T-helper 1 cell treated with Interleukin-12 subunit alpha and Interleukin-12 subunit beta and Interleukin-4 antibody, amounts not matched to agents 30 ng/mL and 1 ng/mL, for 36 hours (primary cell): Measurements from ENCODE around the gene ZSWIM1. TPM values are rescaled to one million over a fixed set of nuclear protein-coding genes. Genes with fewer than 3 reads are reported as not detected.
"Not testable (repeated sequence)": the region's sequence is repeated elsewhere in the genome, so short reads cannot be mapped to it uniquely, and the experiment has no call there.

ENCODE experiments used
- intact Hi-C: fragments of 100-400 bp; cut with micrococcal nuclease; formaldehyde crosslinking; loops from one replicate; pipeline ENCODE4 v1.15.1; 2024
- total RNA-seq: library from RNA; stranded (reverse); gene quantifications from 2 replicates; pipeline ENCODE4 v1.2.3, GENCODE V29; 2022

ZSWIM1 gene
- total RNA-seq, 1 donor from 2014 or later = 6.6 TPM

- intact Hi-C loops = no loop called here
Observed at GRCh38 chr20:45853484-45853883, 27.5 kb upstream of the ZSWIM1 start.

GRCh38 chr20:45857114-45857881 lies 23.7 kb upstream of the ZSWIM1 start, which contains the start of the genes ACOT8 and ZSWIM3:
Gene ACOT8, minus strand, starts transcription at chr20:45857392. Its CDS starts 77 bp downstream, at chr20:45857315.
Gene ZSWIM3, plus strand, starts transcription at chr20:45857614. Its CDS starts 212 bp downstream, at chr20:45857826.
- intact Hi-C loops = loop anchor here (1.0 to 5.0 kb wide), 11 partner anchors 24 to 440 kb away; partner anchors contain the start of genes CTSA, DNTTIP1, NEURL2 and PIGT

GRCh38 chr20:45857882-45858216 lies 23.2 kb upstream of the ZSWIM1 start:
- intact Hi-C loops = loop anchor here (1.0 to 5.0 kb wide), 11 partner anchors 23 to 441 kb away; partner anchors contain the start of genes CTSA, DNTTIP1, NEURL2 and PIGT

GRCh38 chr20:45859916-45860315 lies 21.1 kb upstream of the ZSWIM1 start:
- intact Hi-C loops = loop anchor here (5.0 kb wide), 1 partner anchor 443 kb away; the partner anchor contains the start of gene PIGT

GRCh38 chr20:45860560-45861220 lies 20.3 kb upstream of the ZSWIM1 start:
- intact Hi-C loops = no loop called here

GRCh38 chr20:45861221-45862075 lies 19.6 kb upstream of the ZSWIM1 start:
- intact Hi-C loops = no loop called here

- intact Hi-C loops = no loop called here
Observed at GRCh38 chr20:45863543-45864470, 17.2 kb upstream of the ZSWIM1 start.

GRCh38 chr20:45866454-45866853 lies 14.6 kb upstream of the ZSWIM1 start:
- intact Hi-C loops = no loop called here

- intact Hi-C loops = no loop called here
Observed at GRCh38 chr20:45867136-45867818, 13.8 kb upstream of the ZSWIM1 start.

- intact Hi-C loops = no loop called here
Observed at GRCh38 chr20:45867819-45868176, 13.2 kb upstream of the ZSWIM1 start.

- intact Hi-C loops = no loop called here
Observed at GRCh38 chr20:45872626-45873025, 8.4 kb upstream of the ZSWIM1 start.

GRCh38 chr20:45873409-45874103 lies 7.5 kb upstream of the ZSWIM1 start:
- intact Hi-C loops = no loop called here

GRCh38 chr20:45874104-45874481 lies 6.9 kb upstream of the ZSWIM1 start:
- intact Hi-C loops = not testable (repeated sequence)

GRCh38 chr20:45874576-45874975 lies 6.5 kb upstream of the ZSWIM1 start:
- intact Hi-C loops = no loop called here

- intact Hi-C loops = no loop called here
Observed at GRCh38 chr20:45878076-45878761, 2.8 kb upstream of the ZSWIM1 start.

- intact Hi-C loops = no loop called here
Observed at GRCh38 chr20:45882469-45883099, 1.6 kb downstream of the ZSWIM1 start.

GRCh38 chr20:45883100-45883469 lies 2.1 kb downstream of the ZSWIM1 start:
- intact Hi-C loops = no loop called here

GRCh38 chr20:45886590-45887345 lies 5.7 kb downstream of the ZSWIM1 start:
- intact Hi-C loops = no loop called here
